Spleen (tissue), 11 donors: ENCODE results near the gene BRD2. TPM values are rescaled to one million over a fixed set of nuclear protein-coding genes. Genes with fewer than 3 reads are reported as not detected.

Experiments
- DNase-seq: peaks from one replicate; pipeline ENCODE4 v3.0.0-alpha.2; 2020
- H3K27ac ChIP-seq, 8 donors: fragments of 200-600 bp; sonication (generic) in 7 of 8; 1 replicate in 4 of 8; 2 replicates in 4 of 8; pipeline versions ENCODE4 v1.5.0 to v1.8.0; 2016 to 2021; ENCODE audit warnings: inconsistent platforms in 4 of 8, mild to moderate bottlenecking in 4 of 8, moderate library complexity in 1 of 8
- H3K27me3 ChIP-seq, 7 donors: fragments of 200-600 bp; sonication (generic) in 6 of 7; replicated peaks in 1 of 7; 1 replicate in 4 of 7; 2 replicates in 3 of 7; pipeline versions ENCODE4 v1.5.0 to v1.8.0; 2016 to 2021; ENCODE audit warnings: inconsistent platforms in 3 of 7, mild to moderate bottlenecking in 1 of 7
- H3K36me3 ChIP-seq, 6 donors: fragments of 200-600 bp; sonication (generic) in 5 of 6; 1 replicate in 4 of 6; 2 replicates in 2 of 6; pipeline versions ENCODE4 v1.5.0 to v1.8.0; 2016 to 2021; ENCODE audit warnings: inconsistent platforms in 2 of 6
- H3K4me1 ChIP-seq, 6 donors: fragments of 200-600 bp; sonication (generic) in 5 of 6; 1 replicate in 3 of 6; 2 replicates in 3 of 6; pipeline versions ENCODE4 v1.5.0 to v1.8.0; 2016 to 2021; ENCODE audit warnings: inconsistent platforms in 3 of 6
- H3K4me3 ChIP-seq, 8 donors: fragments of 200-600 bp; sonication (generic) in 7 of 8; 1 replicate in 4 of 8; 2 replicates in 4 of 8; pipeline versions ENCODE4 v1.5.0 to v1.8.0; 2016 to 2021; ENCODE audit warnings: inconsistent platforms in 4 of 8, mild to moderate bottlenecking in 4 of 8, moderate library complexity in 2 of 8
- H3K9me3 ChIP-seq, 8 donors: fragments of 200-600 bp; sonication (generic) in 7 of 8; 1 replicate in 4 of 8; 2 replicates in 4 of 8; pipeline versions ENCODE4 v1.5.0 to v1.8.0; 2016 to 2021; ENCODE audit warnings: inconsistent platforms in 4 of 8
- POLR2A ChIP-seq, 3 donors: fragments of 450-650 bp; IDR thresholded peaks; one replicate each; pipeline ENCODE4 v1.5.1; 2017; ENCODE audit warnings: antibody characterized with exemption in 3 of 3, mild to moderate bottlenecking in 1 of 3
- POLR2AphosphoS5 ChIP-seq, 3 donors: sonication (generic); formaldehyde crosslinking; IDR thresholded peaks; one replicate each; pipeline ENCODE4 v1.5.1; 2017; ENCODE audit warnings: antibody characterized with exemption in 3 of 3
- WGBS, 5 donors: extraction: QIAGEN DNeasy Blood & Tissue Kit in 3 of 5; methylation state at CpG; one replicate each; pipeline versions ENCODE4 v1.1.5 to v1.1.7; 2013 to 2018; 5-methylcytosine and 5-hydroxymethylcytosine counted together
- intact Hi-C: fragments of 100-400 bp; cut with DNase I; formaldehyde crosslinking; loops from one replicate; pipeline ENCODE4 v1.15.0; 2023; ENCODE audit warnings: low total_unique reads
- polyA plus RNA-seq, 3 donors: library from polyadenylated mRNA; stranded (reverse); fragments of 200-250 nt; gene quantifications; one replicate each; pipeline ENCODE4 v1.2.1, GENCODE V29; 2013
- total RNA-seq, 7 donors: library from RNA; depleted of rRNA in 3 of 7; stranded (reverse); fragments of >200 nt in 3 of 7; fragmentation: NEBNext Ultra II Directional in 4 of 7; extraction: Animal tissue kit (Norgen Biotek cat#: 25700) in 4 of 7; gene quantifications; one replicate each; pipeline versions ENCODE4 v1.1.0 to v1.2.1, GENCODE V29; 2016 to 2021
- TF ChIP-seq, protein P1 (sequence below), 11 experiments: fragments of 200-600 bp in 7 of 11; fragments of 450-650 bp in 4 of 11; sonication (generic) in 4 of 11; IDR thresholded peaks in 8 of 11; conservative IDR thresholded peaks in 3 of 11; 1 replicate in 7 of 11; 2 replicates in 4 of 11; pipeline versions ENCODE4 v1.4.0 to v1.8.0; 2016 to 2021; ENCODE audit warnings: antibody characterized with exemption in 11 of 11, inconsistent platforms in 4 of 11, mild to moderate bottlenecking in 1 of 11
- donor health status: healthy with polysubstance abuse.
- donor health status: DM: no; HTN: no; CAD: no; lungs with moderate emphysema.
- donor health status: DM: no; HTN: no; CAD: no.
- donor health status: Bipolar disorder and iron deficiency.
- donor health status: healthy.
- donor health status: DM: no; HTN: no; CAD: no.
- donor health status: DM: yes; HTN: yes; CAD: no.

BRD2 gene
- total and polyA plus RNA-seq, 10 donors: 80.5 to 277 (median 217) TPM

DNA sequence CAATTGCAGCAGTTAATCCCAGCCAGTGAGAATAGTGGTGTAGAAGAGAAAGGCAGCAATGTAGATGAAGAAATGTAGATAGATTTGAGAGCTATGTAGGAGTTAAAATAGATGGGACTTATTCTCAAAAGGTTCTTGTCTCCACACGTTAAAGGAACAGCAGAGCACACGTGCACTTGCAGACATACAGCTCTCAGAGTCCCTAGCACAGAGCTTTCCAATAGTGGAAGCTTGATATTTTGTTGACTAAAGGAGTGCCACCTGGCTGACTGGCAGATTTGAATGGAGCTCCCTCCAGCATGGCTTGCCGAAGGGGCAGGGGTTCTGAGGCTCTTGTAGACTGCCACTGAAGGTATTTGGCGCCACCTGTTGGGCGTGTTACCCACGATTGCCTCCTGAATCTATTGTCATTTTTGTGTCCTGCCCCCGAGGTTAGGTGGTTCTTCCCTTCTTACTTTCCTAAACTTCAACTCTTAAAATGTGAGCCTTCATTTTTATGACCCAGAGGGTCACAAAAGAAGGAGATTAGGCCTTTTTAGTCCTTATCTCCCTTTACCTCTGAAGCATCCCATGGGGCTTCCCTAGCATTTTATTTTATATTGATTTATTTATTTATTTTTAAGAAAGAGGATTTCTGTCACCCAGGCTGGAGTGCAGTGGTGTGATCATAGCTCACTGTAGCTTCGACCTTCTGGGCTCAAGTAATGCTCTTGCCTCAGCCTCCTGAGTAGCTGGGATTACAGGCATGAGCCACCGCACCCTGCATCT, 16.4 kb downstream of the BRD2 start:
- Histone ChIP-seq H3K27ac (peak overlapping the region in 6 of 8 donors; percentile 17 to 65 (median 35)), H3K9me3 (no peaks in the 10 kb centered on the region), H3K4me1 (peaks cover 0 to 54% (median 35%) of the 10 kb centered on the region in 6 donors), H3K27me3 (no peaks in the 10 kb centered on the region), H3K36me3 (peaks cover 5 to 46% (median 24%) of the 10 kb centered on the region in 6 donors), H3K4me3 (no peak overlapping the region)
- intact Hi-C loops: loop anchor here (2.0 to 5.0 kb wide), 2 partner anchors 53 to 98 kb away; no protein-coding TSS in a partner anchor
- TF ChIP-seq, protein P1, sequence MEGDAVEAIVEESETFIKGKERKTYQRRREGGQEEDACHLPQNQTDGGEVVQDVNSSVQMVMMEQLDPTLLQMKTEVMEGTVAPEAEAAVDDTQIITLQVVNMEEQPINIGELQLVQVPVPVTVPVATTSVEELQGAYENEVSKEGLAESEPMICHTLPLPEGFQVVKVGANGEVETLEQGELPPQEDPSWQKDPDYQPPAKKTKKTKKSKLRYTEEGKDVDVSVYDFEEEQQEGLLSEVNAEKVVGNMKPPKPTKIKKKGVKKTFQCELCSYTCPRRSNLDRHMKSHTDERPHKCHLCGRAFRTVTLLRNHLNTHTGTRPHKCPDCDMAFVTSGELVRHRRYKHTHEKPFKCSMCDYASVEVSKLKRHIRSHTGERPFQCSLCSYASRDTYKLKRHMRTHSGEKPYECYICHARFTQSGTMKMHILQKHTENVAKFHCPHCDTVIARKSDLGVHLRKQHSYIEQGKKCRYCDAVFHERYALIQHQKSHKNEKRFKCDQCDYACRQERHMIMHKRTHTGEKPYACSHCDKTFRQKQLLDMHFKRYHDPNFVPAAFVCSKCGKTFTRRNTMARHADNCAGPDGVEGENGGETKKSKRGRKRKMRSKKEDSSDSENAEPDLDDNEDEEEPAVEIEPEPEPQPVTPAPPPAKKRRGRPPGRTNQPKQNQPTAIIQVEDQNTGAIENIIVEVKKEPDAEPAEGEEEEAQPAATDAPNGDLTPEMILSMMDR (IDR thresholded peaks at IDR 0.05 in 8 of 11, conservative IDR thresholded peaks at IDR 0.05 in 3 of 11): peak; percentile 63 to 95 (median 84)
- TF ChIP-seq POLR2A (IDR thresholded peaks at IDR 0.05) (no peak), POLR2AphosphoS5 (IDR thresholded peaks at IDR 0.05) (peak in 2 of 3 donors; percentile 54 to 71)
- peak; percentile 96 for DNase-seq
- 11 to 15% (median 13%) methylated on average over 9 of the region's 9 CpGs for WGBS, 5 donors

DNA sequence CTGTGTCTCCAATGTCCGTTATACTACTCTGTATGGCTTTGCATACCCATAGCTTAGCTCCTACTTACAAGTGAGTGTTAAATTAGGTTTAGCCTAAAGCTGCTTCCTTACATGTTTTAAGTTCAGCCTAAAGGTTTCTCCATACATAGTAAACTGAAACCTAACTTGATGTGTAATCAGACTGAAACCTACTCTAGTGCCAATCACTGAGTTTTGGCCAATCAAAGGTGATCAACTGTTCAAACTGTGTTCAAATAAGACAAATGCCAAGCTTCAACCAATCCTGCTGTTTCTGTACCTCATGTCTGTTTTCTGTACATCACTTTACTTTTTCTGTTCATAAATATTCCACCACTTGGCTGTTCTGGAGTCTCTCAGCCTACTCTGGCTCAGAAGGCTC, 21.0 kb downstream of the BRD2 start:
- no peak overlapping the region for H3K4me3 ChIP-seq
- no peak overlapping the region for H3K27ac ChIP-seq
- DNase-seq: no peak
- H3K27me3 ChIP-seq: no peaks in the 10 kb centered on the region
- H3K9me3 ChIP-seq: no peaks in the 10 kb centered on the region
- TF ChIP-seq POLR2AphosphoS5 (IDR thresholded peaks at IDR 0.05): no peak
- H3K4me1 ChIP-seq: peaks cover 0 to 8% (median 8%) of the 10 kb centered on the region in 6 donors
- WGBS, 5 donors: 90 to 100% (median 90%) methylated on average over 1 of the region's 1 CpG
- intact Hi-C loops: no loop called here
- peaks cover 0 to under 1% (median 0%) of the 10 kb centered on the region in 6 donors for H3K36me3 ChIP-seq

DNA sequence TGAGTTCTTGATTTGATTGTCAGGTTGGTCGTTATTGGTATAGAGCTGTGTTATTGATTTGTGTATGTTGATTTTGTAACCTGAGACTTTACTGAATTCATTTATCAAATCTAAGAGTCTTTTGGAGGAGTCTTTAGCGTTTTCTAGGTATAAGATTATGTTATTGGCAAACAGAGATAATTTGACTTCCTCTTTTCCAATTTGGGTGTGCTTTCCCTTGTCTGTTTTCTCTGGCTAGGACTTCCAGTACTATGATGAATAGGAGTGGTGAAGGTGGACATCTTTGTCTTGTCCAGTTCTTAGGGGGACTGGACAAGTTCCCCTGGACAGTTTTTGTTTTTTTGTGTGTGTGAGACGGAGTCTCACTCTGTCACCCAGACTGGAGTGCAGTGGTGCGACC, 23.6 kb downstream of the BRD2 start:
- WGBS, 5 donors: 63 to 80% (median 71%) methylated on average over 4 of the region's 4 CpGs
- H3K36me3 ChIP-seq: no peaks in the 10 kb centered on the region
- intact Hi-C loops: no loop called here
- DNase-seq: no peak
- H3K27me3 ChIP-seq: no peaks in the 10 kb centered on the region
- no peaks in the 10 kb centered on the region for H3K9me3 ChIP-seq
- H3K4me3 ChIP-seq: no peak overlapping the region
- H3K4me1 ChIP-seq: no peaks in the 10 kb centered on the region
- TF ChIP-seq, protein P1 (IDR thresholded peaks at IDR 0.05 in 8 of 11, conservative IDR thresholded peaks at IDR 0.05 in 3 of 11): no peak
- no peak for TF ChIP-seq POLR2AphosphoS5 (IDR thresholded peaks at IDR 0.05)
- no peak for TF ChIP-seq POLR2A (IDR thresholded peaks at IDR 0.05)
- no peak overlapping the region for H3K27ac ChIP-seq

DNA sequence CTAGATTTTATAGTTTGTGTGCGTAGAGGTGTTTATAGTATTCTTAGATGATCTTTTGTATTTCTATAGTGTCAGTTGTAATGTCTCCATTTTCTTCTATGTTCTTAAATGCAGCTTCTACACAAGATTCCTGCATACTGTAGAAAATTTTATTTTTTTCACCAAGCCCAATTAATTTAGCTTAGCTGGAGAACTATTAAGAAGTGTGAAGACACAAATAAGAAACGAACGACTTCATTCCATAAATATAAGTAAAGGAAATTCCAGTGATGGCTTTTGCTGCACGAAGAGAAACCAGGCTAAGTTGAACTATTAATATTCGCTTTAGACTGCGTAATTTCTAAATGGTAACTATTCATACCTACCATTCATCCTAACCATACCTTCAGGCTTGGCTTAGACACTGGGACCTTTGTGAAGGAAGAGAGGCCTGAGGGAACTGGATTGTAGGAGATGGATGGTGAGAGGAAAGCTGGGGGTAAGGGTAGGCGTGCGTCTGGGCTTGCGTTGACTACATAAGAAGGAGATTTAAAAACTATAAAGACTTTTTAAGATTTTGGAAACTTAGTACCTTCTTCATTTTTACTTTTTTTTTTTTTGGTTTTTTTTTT, 25.1 kb downstream of the BRD2 start:
- TF ChIP-seq POLR2A (IDR thresholded peaks at IDR 0.05) (no peak), POLR2AphosphoS5 (IDR thresholded peaks at IDR 0.05) (no peak)
- TF ChIP-seq, protein P1 (IDR thresholded peaks at IDR 0.05 in 8 of 11, conservative IDR thresholded peaks at IDR 0.05 in 3 of 11): no peak
- 82 to 90% (median 89%) methylated on average over 9 of the region's 9 CpGs for WGBS, 5 donors
- H3K4me1 ChIP-seq: no peaks in the 10 kb centered on the region
- no peak for DNase-seq
- no peaks in the 10 kb centered on the region for H3K27me3 ChIP-seq
- no peaks in the 10 kb centered on the region for H3K9me3 ChIP-seq
- no peak overlapping the region for H3K27ac ChIP-seq
- H3K4me3 ChIP-seq: no peak overlapping the region
- intact Hi-C loops: no loop called here
- no peaks in the 10 kb centered on the region for H3K36me3 ChIP-seq
